Caco-2 (cell line): ENCODE data around the gene SINHCAF. TPM values are rescaled to one million over a fixed set of nuclear protein-coding genes. Genes with fewer than 3 reads are reported as not detected.

ENCODE experiments used
- BruUV-seq: library from RNA; stranded (reverse); fragments of 400-500 nt; replicated peaks from 2 replicates; lab custom pipeline; 2021; lab: Mats Ljungman, UMichigan
- CTCF ChIA-PET: fragments of 300-600 bp; sonication (Branson Sonifier 250); formaldehyde crosslinking; loops from one replicate; lab custom pipeline; 2022; ENCODE audit warnings: antibody characterized with exemption; lab: Charles Lee
- POLR2A ChIA-PET: fragments of 300-600 bp; sonication (Branson Sonifier 250); formaldehyde crosslinking; loops from one replicate; lab custom pipeline; 2022; ENCODE audit warnings: antibody characterized with exemption; lab: Charles Lee
- DNase-seq, 2 experiments: peaks; one replicate each; pipeline versions ENCODE4 v3.0.0 to v3.0.0-alpha.2; 2020 to 2022
- H3K27me3 ChIP-seq: replicated peaks from 2 replicates; pipeline ENCODE4 v1.6.0; 2011; ENCODE audit warnings: low read length; ENCODE audit not compliant: control insufficient read depth, insufficient read depth
- H3K36me3 ChIP-seq: 2 replicates; pipeline ENCODE4 v1.5.1; 2011; ENCODE audit warnings: low read length; ENCODE audit not compliant: control insufficient read depth, insufficient read depth
- H3K4me1 ChIP-seq: fragments of 250-450 bp; sonication (Bioruptor Pico); 2 replicates; pipeline ENCODE4 v1.5.1; 2020; ENCODE audit warnings: mild to moderate bottlenecking
- H3K4me3 ChIP-seq: 2 replicates; pipeline ENCODE4 v1.5.1; 2011; ENCODE audit warnings: low read depth, mild to moderate bottlenecking, control low read depth, low read length
- H3K9me3 ChIP-seq: fragments of 250-450 bp; sonication (Bioruptor Pico); 2 replicates; pipeline ENCODE4 v1.5.1; 2020; ENCODE audit warnings: mild to moderate bottlenecking, moderate library complexity
- H3K27ac Mint-ChIP-seq: one replicate; pipeline ENCODE4 v1.8.0; 2022; ENCODE audit warnings: mixed read lengths; ENCODE audit not compliant: unreplicated experiment
- H3K27me3 Mint-ChIP-seq: one replicate; pipeline ENCODE4 v1.8.0; 2022; ENCODE audit warnings: mixed read lengths; ENCODE audit not compliant: insufficient read depth, unreplicated experiment
- H3K36me3 Mint-ChIP-seq: one replicate; pipeline ENCODE4 v1.8.0; 2022; ENCODE audit warnings: mild to moderate bottlenecking, mixed read lengths; ENCODE audit not compliant: insufficient read depth, unreplicated experiment
- H3K4me1 Mint-ChIP-seq: one replicate; pipeline ENCODE4 v1.8.0; 2022; ENCODE audit warnings: low read depth, mixed read lengths; ENCODE audit not compliant: unreplicated experiment
- H3K4me3 Mint-ChIP-seq: one replicate; pipeline ENCODE4 v1.8.0; 2022; ENCODE audit warnings: mild to moderate bottlenecking, moderate library complexity, mixed read lengths; ENCODE audit not compliant: unreplicated experiment
- H3K9me3 Mint-ChIP-seq: one replicate; pipeline ENCODE4 v1.8.0; 2022; ENCODE audit warnings: mixed read lengths; ENCODE audit not compliant: unreplicated experiment
- CTCF ChIP-seq, 2 experiments: fragments of 200-600 bp in 1 of 2; IDR thresholded peaks; 1 replicate in 1 of 2; 2 replicates in 1 of 2; pipeline versions ENCODE4 v1.5.1 to v1.8.0; 2011 to 2022; ENCODE audit warnings: antibody characterized with exemption in 1 of 2, control low read depth in 1 of 2, inconsistent platforms in 1 of 2, low read depth in 1 of 2, low read length in 1 of 2, mild to moderate bottlenecking in 1 of 2, moderate library complexity in 1 of 2; ENCODE audit not compliant: insufficient read depth in 1 of 2, severe bottlenecking in 1 of 2, unreplicated experiment in 1 of 2
- intact Hi-C: fragments of 100-400 bp; cut with micrococcal nuclease; formaldehyde crosslinking; loops from one replicate; pipeline ENCODE4 v1.10.0; 2022; ENCODE audit not compliant: unreplicated experiment
- total RNA-seq: library from RNA; stranded (reverse); gene quantifications from 2 replicates; pipeline ENCODE4 v1.2.3, GENCODE V29; 2022

SINHCAF gene
- total RNA-seq, 1 experiment from 2014 or later = 319 TPM

DNA sequence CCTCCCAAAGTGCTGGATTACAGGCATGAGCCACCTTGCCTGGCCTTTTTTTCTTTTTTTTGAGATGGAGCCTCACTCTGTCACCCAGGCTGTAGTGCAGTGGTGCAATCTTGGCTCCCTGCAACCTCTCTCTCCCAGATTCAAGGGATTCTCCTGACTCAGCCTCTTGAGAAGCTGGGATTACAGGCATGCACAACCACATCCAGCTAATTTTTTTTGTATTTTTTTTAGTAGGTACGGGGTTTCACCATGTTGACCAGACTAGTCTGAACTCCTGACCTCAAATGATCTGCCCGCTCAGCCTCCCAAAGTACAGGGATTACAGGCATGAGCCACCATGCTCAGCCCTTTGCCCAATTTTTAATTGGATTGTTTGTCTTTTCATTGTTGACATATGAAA is 58.0 kb downstream of the SINHCAF start:
- intact Hi-C loops = no loop called here
- Histone ChIP-seq H3K4me1 (no peaks in the 10 kb centered on the region), H3K27me3 (no peaks in the 10 kb centered on the region), H3K36me3 (no peaks in the 10 kb centered on the region; the same call in 1 of the 2 replicates), H3K4me3 (no peak overlapping the region), H3K9me3 (no peaks in the 10 kb centered on the region)
- H3K9me3 Mint-ChIP-seq = no peaks in the 10 kb centered on the region
- no peak for TF ChIP-seq CTCF (IDR thresholded peaks at IDR 0.05; ENCODE audit: insufficient read depth in 1 of 2, low read depth in 1 of 2, low read length in 1 of 2, severe bottlenecking in 1 of 2, unreplicated experiment in 1 of 2)
- H3K4me1 Mint-ChIP-seq = no peaks in the 10 kb centered on the region
- H3K4me3 Mint-ChIP-seq = no peak overlapping the region
- H3K36me3 Mint-ChIP-seq = peaks cover 53% of the 10 kb centered on the region
- no TSS peak for BruUV-seq
- H3K27me3 Mint-ChIP-seq = no peaks in the 10 kb centered on the region
- DNase-seq = no peak
- POLR2A ChIA-PET = no interaction called here
- CTCF ChIA-PET = interaction anchor here (0.6 kb wide), 1 partner anchor 761 kb away, joined by 5 read pairs; no protein-coding TSS in a partner anchor
- H3K27ac Mint-ChIP-seq = no peak overlapping the region

DNA sequence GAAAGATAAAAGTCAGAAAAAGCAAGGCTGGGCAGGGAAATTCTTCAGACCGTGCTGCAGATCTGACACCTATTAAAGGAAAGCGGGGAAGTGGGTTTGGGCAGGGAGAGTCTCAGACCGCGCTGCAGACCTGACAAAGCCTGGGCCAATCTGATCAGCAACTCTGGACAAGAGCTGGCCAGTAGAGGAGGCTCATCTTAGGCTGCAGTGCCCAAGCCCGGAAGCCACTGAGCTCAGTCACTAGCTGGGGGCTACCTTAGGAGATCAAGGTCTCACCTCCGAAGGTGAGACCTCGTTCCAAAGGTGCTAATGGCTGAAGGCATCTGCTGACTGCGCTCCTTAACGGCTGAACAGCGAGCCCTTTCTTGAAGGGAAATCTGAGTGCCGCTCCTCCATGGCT is 60.2 kb downstream of the SINHCAF start:
- H3K4me1 Mint-ChIP-seq = peaks cover 7% of the 10 kb centered on the region
- Histone ChIP-seq H3K27me3 (no peaks in the 10 kb centered on the region), H3K36me3 (no peaks in the 10 kb centered on the region), H3K4me3 (no peak overlapping the region), H3K9me3 (no peaks in the 10 kb centered on the region), H3K4me1 (no peaks in the 10 kb centered on the region)
- H3K27ac Mint-ChIP-seq = no peak overlapping the region
- H3K27me3 Mint-ChIP-seq = no peaks in the 10 kb centered on the region
- DNase-seq = no peak
- intact Hi-C loops = no loop called here
- H3K9me3 Mint-ChIP-seq = no peaks in the 10 kb centered on the region
- TF ChIP-seq CTCF (IDR thresholded peaks at IDR 0.05; ENCODE audit: insufficient read depth in 1 of 2, low read depth in 1 of 2, low read length in 1 of 2, severe bottlenecking in 1 of 2, unreplicated experiment in 1 of 2) = no peak
- no peak overlapping the region for H3K4me3 Mint-ChIP-seq
- peaks cover 34% of the 10 kb centered on the region for H3K36me3 Mint-ChIP-seq
- ChIA-PET CTCF (interaction anchor here (0.6 kb wide), 1 partner anchor 12 kb away, joined by 3 read pairs; no protein-coding TSS in a partner anchor), POLR2A (no interaction called here)
- no TSS peak for BruUV-seq

DNA sequence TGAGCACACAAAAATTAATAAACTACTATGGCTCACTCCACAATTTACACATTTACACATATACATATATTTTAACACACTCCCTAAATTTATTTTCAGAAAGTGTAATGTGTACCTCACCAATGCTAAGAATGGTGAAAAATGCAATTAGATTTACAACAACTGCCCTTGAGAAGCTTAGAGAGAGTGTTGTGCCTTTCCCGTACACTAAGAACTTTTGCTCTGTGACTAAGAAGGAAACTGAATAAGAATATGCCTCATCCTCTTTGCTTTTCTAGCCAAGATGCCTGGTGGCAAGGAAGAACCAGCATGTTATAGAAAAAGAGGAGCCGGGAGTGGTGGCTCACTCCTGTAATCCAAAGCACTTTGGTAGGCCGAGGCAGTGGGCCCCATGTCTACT is 62.3 kb downstream of the SINHCAF start:
- Mint-ChIP-seq H3K36me3 (peaks cover 24% of the 10 kb centered on the region), H3K4me1 (peaks cover 13% of the 10 kb centered on the region), H3K4me3 (no peak overlapping the region), H3K27me3 (no peaks in the 10 kb centered on the region), H3K9me3 (no peaks in the 10 kb centered on the region), H3K27ac (no peak overlapping the region)
- intact Hi-C loops = no loop called here
- ChIA-PET CTCF (no interaction called here), POLR2A (no interaction called here)
- Histone ChIP-seq H3K4me1 (no peaks in the 10 kb centered on the region), H3K36me3 (no peaks in the 10 kb centered on the region), H3K9me3 (no peaks in the 10 kb centered on the region), H3K27me3 (no peaks in the 10 kb centered on the region), H3K4me3 (no peak overlapping the region)
- TF ChIP-seq CTCF (IDR thresholded peaks at IDR 0.05; ENCODE audit: insufficient read depth in 1 of 2, low read depth in 1 of 2, low read length in 1 of 2, severe bottlenecking in 1 of 2, unreplicated experiment in 1 of 2) = no peak
- no TSS peak for BruUV-seq
- no peak for DNase-seq
